Endometrium (tissue), 2 donors: ENCODE data around the gene SORBS1.

Source experiments
- FAIRE-seq: peaks from 2 replicates; lab custom pipeline; 2012; peaks lifted over from hg19 to GRCh38; lab: Jason Lieb, UNC
- donor health status: control.
- donor health status: control.

Gene SORBS1

DNA sequence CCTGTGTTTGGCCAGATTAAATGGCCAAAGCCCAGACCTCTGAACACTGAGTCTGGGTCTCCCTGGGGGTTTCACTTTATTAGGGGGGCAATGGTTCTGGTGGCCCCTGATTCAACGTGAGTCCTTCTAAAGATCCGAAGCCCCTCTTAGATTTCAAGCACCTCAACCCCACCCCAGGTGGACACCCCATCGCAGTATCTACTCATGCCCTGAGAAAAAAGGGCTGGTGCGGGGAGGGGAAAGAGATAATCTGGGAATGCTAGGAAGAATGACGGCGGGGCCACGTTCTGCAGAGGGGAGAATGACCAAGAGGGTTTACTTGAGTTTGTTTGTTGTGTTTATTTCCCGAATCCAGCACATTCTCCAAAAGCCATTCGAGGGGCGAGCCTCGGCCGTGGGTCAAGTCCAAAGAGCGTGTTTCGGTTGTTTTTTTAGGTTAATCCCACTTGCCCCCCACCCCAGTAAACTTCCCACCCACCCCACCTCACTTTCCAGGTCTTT, 271.2 kb downstream of the SORBS1 start:
- FAIRE-seq: no peak

DNA sequence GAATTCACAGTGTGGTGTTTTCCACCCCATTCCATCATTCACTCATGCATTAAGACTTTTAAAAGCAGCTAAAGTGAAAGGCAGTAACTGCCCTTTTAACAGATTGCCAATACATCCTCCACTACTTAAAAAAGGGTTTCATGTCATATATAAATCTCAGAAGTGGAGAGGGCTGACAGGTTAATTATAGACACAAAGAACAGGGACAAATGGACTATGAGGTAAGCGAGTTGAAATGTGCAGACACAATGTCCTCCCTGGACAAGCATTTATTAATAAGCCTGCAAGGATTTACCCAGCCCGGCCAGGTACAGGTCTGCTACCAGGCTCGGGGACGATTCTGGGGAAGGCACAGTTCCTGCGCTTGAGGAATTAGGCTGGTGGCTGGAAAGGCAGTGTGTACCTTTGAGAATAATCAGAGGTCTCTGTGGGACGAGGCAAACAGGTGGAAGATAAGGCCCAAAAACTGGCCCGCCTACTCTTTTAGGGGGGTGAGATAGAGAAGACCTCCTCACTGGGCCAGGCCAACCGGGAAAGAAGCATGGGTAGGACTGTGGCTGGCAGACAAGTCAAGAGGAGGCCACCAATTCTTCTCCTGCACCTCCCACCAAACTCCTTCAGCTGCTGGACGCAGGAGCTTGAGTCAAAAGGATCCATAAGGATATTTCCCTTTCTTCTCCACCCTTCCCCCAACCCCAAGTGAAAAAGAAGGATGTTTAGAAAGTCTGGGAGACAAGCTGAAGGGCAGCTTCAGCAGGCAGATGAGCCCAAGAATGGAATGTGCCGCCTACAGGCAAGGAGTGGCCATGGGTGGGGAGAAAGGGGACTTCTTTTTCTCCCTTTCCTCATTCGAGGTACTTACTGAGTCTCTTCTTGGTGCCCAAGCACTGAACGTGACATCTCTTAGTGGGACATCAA, 271.9 kb downstream of the SORBS1 start:
- no peak for FAIRE-seq

DNA sequence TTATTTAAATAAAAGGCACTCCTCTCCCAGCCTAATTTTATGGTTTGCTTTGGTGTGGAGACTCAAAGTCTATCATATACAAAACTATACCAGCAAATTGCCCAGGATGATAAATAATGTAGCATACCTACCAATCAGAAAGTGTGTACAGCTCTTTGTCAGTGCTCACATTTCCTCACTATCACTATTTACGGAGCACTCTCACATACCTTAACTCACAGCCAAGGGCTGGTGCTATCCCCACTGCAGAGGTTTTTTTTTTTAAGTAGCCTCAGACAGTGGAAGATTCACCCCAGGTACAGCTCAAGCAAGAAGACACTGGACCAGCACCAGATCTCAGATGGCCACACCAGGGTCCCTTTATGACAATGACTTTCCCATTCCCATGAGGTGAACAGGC, 272.9 kb downstream of the SORBS1 start:
- FAIRE-seq: no peak

DNA sequence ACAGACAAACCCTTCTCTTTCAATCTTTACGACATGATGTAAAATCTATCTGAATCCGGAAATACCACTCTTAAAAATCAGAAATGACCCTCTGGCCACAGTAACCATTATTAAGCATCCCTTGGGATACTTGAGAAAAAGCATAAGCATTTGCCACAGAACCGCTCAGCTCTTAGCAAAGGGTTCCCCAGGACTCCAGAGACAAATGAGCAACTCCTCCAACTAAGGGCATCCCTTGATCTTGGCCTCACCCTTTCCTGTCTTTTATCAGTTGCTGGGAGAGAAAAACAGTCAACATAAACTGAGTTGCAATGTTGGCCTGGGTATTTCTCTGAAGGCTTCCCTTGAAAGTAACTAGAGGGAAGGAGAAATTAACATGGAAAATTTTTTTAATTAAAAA, 273.9 kb downstream of the SORBS1 start:
- no peak for FAIRE-seq

DNA sequence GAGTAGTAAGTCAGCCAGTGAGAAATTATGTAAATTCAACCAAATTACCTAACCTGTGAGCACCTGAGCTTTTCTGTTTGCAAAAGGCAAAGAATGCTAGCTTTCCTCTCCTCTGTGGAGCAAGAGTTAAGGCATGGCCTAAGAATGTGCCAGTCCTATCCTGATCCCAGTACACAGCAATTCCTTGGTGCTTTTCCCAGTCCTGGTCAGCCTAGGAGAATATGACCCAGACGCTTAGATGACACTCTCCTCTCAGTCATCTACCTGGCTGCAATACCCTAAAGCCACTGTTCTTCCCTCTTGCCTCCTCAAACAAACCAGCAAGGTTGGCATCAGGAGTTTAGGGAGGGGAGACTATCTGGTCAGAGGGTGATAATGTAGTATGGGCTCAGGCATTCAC, 274.5 kb downstream of the SORBS1 start:
- no peak for FAIRE-seq

DNA sequence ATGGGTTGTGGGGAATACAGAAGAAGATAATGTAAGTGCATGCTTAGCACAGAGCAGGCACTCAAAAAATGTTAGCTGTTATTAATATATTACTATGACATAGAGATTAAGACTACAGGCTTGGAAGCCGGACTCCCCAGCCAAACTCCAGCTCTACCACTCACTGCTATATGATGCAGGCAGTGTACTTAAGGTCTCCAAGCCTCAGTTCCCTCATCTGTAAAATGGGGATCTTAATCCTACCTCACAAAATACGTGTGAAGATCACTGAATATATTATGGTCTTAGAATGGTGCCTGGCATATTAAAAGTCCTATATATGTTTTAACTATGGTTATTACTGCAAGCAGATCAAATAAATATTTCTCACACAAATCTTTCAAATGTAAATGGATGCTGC, 275.6 kb downstream of the SORBS1 start:
- no peak for FAIRE-seq

DNA sequence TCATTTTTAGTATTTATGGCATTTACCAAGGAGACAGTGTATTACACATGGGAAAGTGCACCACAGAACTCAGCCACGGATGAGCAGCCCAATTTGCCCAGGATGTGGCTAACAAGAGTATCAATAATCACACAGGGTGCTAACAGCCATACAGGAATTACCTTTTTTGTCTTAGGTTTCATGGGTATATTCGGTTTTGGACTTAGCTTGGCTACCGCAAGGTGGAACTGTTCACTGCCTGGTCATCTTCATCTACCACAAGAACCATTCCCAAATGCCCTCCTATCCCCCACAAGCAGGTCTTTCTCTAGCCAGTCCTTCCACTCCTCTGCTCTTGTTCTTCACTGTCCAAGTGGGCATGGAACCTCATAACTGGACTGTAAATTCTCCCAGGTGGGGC, 276.4 kb downstream of the SORBS1 start:
- FAIRE-seq: no peak

DNA sequence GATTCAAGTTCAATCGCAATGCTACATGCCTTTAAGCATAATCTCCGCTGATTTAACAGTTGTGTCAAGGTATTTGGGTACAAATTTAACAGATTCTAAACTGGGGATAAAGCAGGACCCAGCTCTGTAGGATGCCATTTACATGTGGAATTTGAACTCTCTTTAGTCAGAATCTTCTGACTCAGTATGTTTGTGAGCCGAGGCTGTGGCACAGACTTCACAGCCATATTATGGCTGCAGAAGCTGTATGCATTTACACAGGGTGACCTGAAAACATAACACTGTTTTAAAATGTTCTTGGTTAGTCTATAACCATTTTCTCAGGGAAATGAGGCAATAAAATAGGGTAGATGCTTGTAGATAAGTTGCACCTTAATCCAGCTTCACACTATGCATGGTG, 279.1 kb downstream of the SORBS1 start:
- FAIRE-seq: no peak

DNA sequence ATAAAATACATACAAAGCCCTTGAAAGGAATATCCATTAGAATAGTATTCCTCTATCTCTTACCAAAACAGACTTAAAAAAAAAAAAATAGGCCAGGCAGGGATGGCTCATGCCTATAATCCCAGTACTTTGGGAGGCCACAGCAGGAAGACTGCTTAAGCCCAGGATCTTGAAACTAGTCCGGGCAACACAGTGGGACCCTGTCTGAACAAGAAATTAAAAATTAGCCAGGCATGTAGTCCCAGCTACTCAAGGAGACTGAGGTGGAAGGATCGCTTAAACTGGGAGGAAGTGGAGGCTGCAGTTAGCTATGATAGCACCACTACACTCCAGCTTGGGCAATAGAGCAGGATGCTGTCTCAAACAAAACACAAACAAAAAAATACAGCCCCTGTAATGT, 280.0 kb downstream of the SORBS1 start:
- no peak for FAIRE-seq

DNA sequence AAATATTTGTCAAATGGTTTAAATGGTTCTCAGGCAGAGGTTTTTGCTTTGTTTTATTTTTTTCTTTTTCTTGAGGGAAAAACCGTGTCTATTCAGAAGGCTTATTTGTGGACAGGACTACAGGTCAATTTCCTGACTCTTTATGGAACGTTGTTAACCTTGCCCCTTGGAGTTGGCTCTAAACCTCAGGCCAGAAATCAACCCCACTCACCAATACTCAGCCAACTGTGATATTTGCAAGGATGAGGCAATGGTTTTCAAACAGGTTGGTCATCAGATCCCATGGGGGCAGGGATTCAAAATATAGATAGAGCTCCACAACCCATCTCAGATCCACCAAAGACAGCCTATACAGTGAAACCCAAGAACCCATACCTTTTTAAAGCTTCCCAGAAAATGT, 280.5 kb downstream of the SORBS1 start:
- no peak for FAIRE-seq

DNA sequence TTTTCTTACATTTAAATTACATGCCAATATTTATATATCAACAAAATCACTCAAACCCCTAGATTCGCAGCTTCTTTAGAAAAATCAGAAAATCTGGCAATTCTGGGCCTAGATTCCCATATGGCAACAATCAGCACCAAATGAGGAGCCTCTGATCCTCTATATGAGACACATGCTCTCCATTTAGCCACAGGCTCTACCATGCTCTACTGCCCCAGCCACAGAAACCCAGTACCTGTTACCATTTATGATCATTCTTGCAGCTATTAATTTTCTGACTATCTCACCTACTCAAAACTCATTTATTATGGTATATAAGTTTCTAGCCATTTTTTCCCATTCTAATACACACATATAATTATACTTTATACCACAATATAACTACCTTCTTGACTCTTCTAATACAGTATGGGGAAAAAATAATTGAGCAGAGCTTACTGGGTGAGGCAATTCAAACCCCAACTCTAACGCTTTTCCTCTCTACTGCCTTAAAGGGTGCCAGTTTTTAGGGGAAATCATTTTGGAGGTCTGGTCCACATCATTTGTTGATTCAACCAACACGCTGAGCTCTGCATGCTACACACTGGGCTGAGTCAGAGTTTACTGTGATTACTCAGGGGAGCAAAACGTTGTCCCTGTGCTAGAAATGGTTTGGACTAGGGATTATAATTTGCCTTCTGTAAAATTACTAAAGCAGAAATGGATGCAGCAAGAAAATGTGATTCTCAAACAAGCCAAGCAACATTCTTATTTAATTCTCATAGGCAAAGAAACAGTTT, 281.9 kb downstream of the SORBS1 start:
- FAIRE-seq: no peak

DNA sequence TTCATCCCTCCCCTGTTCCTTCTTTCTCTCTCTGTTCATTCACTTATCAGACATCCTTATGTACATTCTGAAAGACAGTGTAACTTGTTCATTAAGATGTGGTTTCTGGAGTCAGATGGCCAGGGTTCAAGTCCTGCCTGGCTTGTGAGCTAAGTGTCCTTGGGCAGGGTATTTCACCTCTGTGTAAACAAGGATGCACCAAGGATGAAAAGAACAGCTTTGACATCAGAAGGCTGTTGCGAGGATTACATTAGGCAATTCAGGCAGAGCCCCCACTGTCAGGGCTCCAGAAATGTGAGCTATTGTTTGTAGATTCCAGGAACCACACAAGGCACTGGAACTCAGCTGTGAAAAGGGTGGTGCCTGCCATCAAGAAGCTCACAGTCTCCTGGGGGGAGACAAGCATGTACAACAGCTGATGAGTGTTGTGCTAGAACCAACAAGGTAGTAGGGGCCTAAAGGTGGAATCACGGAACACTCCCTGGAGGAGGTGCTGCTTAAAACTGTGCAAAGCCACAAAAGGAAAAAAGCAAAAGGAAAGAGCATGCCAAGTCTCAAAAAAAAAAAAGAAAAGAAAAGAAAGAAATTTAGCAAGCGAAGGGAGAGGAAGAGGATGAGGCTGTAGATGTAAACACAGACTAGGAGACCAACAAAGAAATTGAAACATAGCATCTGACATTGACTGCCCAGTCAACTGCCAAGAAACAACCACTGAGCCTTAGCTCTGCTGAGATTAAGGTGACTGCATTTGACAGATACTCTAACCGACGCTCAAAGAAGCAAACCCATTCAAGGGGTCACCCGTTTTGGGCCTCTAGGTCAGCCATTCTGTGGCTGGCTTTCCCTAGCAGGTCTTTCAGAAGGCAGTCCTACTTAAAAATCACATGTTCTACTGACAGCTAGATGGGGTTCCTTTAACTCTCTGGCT, 282.8 kb downstream of the SORBS1 start:
- no peak for FAIRE-seq

DNA sequence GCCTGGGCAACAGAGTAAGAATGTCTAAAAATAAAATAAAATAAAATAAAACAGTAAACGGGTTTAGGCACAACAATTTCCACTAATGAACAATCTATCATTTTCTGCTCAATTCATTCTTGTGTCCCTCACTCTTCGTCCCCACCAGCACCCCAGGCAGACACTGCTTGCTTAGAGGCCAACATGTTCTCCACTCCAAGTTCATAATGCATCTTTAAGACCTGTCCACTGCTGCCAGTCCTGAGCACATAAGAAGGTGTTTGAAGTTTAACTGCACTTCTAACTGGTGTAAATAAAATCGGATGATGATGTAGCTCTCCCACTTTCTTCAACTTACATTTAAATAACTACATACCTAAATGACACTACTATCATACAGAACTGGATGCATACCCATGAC, 283.6 kb downstream of the SORBS1 start:
- FAIRE-seq: no peak

DNA sequence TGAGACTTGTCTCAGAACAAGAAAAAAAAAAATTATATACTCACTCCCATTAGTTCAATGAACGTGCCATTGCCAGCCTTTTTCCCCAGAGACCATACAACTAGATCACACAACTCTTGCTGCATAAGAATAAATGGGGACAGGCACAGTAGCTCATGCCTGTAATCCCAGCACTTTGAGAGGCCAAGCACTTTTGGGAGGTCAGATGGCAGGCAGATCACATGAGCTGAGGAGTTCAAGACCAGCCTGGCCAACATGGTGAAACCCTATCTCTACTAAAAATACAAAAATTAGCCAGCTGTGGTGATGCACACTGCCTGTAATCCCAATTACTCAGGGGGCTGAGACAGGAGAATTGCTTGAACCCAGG, 284.0 kb downstream of the SORBS1 start:
- FAIRE-seq: no peak

DNA sequence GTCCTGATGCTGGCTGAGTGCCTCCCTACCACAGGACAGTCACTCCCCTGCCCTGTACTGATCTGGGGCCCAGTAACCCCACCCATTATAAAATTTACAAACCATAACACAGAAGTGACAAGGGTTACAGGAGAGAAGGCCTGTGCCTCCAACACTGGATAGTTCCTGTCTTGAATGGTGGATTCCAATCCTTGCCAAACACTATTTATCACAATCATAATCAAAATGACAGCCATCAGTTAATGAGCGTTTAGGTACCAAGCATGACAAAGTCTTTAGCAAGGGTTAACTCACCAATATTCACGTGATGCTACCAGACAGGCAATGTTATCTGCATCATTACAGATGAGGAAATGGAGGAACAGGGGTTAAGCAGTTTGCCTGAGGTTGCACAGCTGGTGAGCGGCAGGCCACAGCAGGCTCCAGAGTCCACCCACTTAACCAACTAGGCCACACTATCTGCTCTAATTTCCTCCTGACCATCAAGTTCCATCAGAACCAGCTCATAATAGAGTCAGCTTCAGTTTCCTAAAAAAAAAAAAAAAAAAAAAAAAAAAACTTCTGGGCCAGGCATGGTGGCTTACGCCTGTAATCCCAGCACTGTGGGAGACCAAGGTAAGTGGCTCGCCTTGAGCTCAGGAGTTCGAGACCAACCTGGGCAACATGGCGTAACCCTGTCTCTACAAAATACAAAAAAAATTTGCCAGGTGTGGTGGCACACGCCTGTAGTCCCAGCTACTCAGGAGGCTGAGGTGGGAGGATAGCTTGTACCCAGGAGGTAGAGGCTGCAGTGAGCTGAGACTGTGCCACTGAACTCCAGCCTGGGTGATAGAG, 284.6 kb downstream of the SORBS1 start:
- FAIRE-seq: no peak

DNA sequence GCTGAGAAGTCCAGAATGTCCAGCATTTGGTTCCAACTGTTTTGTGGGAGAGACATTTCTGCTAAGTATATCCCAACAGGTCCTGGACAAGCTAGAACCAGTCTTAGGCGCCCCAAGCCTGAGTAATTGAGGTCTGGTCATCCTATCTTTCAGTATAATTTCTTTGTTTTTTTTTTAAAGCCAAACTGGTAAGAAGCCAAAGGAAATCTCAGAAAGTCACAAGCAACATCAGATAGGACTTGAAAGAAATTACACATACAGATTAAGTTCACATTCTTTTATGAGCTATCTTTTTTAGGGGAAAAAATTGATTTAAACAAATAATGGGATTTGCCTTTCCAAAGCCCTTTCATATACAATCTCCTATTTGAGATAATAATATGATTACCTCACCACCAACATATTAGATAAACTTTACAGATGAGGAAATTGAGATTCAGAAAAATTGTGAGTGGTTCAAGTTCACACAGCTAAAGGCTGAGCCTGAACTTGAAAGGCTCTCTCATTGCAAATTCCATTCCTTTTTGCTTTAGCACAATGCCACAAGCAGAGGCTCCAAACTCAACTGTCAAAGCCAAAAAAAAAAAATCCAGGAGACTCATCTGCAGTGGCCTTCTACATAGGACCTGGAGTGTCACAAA, 285.3 kb downstream of the SORBS1 start:
- FAIRE-seq: no peak

DNA sequence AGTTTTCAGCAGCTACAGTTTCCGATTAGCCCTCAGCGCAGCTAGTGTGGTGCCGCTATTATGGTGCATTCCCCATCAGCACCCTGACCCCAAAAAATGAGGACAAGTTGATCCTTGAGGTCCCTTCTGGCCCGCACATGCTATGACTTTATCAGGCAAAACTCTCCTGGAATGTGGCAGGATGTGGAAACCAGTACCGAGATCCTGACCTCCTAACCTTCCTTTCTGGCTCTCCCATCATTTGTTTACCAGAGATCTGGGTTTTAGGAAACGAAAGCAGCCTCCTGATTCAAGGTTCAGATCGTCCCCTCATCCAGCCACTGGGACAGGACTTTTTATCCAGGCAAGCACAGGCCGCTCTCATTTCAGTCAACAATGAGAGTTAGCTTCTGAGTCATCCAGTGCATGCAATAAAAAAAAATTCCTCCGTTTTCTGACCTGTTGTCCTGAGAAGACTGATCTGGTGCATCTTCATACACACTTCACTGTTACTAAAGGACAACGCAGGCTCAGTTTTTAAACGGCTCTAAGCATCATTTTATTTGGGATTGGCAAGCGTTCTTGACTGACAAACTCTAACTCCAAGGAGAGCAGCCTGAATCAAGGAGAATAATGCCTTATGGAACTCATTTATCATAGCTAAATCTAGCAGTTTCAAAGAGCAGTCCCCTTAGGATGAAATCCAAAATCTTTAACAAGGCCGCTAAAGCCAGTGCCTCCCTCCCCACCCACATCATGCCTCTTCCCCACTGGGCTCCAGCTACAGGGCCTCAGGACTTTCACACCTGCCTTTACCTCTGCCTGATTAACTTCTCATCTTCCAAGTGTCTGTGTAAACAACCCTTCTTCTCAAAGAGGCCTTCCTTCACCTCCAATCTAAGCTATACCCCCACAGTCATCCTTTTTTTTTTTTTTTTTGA, 287.5 kb downstream of the SORBS1 start:
- FAIRE-seq: no peak

DNA sequence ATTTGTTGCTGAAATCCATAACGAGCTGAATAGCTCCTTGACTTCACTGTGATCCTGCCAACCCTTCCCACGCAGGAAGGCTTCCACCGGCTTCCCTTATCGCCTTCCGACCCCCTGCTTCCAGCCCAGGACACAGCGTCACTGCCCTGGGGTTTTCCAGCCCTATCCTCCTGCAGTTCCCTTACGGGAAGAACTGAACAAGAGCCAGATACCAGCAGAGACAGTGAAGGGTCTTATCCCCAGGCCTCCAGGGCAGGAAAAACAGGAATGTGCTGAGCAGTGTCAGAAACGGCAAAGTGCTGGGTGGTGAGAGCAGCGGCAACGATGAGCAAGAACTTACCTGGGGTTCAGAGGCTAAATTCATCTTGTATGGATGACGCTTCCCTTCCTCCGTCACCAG, 292.7 kb downstream of the SORBS1 start:
- no peak for FAIRE-seq

DNA sequence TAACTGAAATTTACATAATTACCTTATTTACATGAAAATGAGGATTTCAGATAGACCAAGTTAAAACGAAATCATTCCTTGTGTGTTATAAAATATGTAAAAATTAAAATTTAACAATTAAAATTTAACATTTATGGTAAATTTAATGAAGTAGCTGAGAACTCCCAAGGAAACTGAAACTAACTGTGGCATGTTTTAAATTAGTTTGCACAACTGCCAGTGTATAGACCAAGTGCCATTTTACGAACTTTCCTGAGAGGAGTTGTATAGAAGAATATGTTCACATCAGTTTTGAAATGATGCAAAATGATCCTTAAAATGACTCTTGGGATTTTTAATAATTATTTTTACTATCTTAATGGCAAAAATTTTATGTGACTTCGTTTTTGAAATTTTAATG, 293.9 kb downstream of the SORBS1 start:
- FAIRE-seq: no peak

DNA sequence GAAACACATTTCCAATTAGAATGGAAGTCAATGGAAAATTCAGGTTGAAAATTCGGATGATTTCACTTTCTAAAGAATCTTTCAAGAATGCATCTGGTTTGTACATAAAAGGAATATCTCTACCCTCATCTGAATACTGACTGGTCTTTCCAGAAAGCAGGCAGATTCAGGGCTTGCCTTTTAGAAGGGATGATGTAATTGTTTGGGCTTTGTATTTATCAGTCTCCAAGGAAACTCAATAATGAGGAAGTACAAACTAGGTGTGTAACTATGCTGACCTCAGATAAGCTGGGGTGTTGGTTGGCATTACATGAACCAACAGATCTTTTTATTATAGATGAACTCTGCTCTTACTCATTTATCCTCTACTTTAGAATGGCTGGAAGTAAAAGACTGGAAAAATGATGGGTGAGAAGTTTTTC, 294.5 kb downstream of the SORBS1 start:
- no peak for FAIRE-seq
